ENCODE data around the gene NDUFAF4.

Gene NDUFAF4

DNA sequence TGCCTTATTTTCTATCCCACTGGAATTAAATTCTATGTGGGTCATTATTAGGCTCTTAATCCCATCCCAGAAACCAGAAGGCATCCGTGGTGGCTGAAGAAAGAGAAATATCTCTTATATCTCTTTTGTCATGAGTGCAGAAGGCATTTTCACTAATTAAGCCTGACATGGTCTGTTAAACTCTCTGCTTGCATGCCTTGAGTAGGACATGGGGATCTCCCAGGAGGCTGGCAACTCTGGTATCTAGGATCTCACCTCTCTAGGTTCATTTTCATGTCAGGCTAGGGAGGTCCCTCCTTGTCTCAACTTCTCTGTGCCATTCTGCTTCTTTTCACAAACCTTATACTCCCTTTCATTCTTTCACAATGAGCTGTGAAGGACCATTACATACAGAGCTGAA lies 35.1 kb downstream of the NDUFAF4 start:
- TF ChIP-seq, protein P1, sequence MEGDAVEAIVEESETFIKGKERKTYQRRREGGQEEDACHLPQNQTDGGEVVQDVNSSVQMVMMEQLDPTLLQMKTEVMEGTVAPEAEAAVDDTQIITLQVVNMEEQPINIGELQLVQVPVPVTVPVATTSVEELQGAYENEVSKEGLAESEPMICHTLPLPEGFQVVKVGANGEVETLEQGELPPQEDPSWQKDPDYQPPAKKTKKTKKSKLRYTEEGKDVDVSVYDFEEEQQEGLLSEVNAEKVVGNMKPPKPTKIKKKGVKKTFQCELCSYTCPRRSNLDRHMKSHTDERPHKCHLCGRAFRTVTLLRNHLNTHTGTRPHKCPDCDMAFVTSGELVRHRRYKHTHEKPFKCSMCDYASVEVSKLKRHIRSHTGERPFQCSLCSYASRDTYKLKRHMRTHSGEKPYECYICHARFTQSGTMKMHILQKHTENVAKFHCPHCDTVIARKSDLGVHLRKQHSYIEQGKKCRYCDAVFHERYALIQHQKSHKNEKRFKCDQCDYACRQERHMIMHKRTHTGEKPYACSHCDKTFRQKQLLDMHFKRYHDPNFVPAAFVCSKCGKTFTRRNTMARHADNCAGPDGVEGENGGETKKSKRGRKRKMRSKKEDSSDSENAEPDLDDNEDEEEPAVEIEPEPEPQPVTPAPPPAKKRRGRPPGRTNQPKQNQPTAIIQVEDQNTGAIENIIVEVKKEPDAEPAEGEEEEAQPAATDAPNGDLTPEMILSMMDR (IDR thresholded peaks at IDR 0.05; ENCODE audit: control insufficient read depth, insufficient read depth, low read depth, low read length, missing control alignments): no peak
- no peak overlapping the region for H3K4me3 ChIP-seq (ENCODE audit: control insufficient read depth, low read depth, low read length)
- DNase-seq (ENCODE audit: low read depth): no peak

DNA sequence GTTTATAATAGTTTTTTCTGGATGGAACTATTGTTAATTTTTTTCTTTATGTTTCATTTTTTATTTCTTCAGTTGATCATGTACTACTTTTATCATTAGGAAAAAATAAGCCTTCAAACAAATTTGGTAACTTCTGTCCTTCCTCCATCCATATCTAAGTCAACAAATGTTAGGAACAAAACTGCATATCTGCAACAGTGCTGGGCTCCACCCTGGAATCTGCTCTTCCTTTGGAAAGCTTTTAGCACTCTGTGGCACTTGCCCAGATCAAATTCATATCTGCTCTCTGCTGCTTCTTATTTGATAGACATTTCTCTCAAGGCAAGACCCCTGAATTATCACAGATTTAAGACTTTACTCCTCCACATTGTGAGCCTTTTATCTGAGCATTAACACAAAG lies 36.1 kb downstream of the NDUFAF4 start:
- DNase-seq (ENCODE audit: low read depth): no peak
- TF ChIP-seq, protein P1 (IDR thresholded peaks at IDR 0.05; ENCODE audit: control insufficient read depth, insufficient read depth, low read depth, low read length, missing control alignments): no peak
- no peak overlapping the region for H3K4me3 ChIP-seq (ENCODE audit: control insufficient read depth, low read depth, low read length)

DNA sequence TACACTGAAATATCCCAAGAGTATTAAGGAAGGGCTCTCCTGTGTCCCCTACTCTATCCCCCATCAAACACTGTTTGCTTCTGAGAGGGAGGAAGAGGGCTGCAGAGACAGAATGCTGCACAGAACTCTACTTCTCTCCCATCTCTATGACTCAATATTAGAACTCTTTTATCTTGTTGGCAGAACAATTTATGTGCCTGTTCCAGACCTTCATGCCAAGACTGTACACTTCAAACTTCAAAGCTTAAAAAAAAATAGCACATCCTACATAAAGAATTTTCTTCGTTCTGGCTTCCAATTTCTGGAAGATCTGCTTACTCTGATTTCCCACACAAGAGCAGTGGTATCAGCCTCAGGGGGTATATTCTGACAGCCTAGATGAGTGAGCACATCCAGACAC lies 40.8 kb downstream of the NDUFAF4 start:
- no peak overlapping the region for H3K4me3 ChIP-seq (ENCODE audit: control insufficient read depth, low read depth, low read length)
- DNase-seq (ENCODE audit: low read depth): no peak
- TF ChIP-seq, protein P1 (IDR thresholded peaks at IDR 0.05; ENCODE audit: control insufficient read depth, insufficient read depth, low read depth, low read length, missing control alignments): no peak

DNA sequence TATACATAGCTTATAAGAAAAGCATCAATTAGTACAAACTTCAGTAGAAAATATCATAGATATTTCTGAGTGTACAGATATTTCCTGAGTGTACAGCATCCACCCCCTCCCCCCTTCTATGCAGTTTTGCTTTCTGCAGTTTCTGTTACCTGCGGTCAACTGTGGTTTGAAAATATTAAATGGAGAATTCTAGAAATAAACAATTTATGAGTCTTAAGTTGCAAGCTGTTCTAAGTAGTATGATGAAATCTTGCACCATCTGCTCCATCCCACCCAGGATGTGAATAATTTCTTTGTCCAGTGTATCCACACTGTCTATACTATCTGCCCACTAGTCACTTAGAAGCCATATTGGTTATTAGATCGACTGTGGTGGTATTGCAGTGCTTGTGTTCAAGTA lies 44.6 kb downstream of the NDUFAF4 start:
- TF ChIP-seq, protein P1 (IDR thresholded peaks at IDR 0.05; ENCODE audit: control insufficient read depth, insufficient read depth, low read depth, low read length, missing control alignments): no peak
- H3K4me3 ChIP-seq (ENCODE audit: control insufficient read depth, low read depth, low read length): no peak overlapping the region
- DNase-seq (ENCODE audit: low read depth): no peak

DNA sequence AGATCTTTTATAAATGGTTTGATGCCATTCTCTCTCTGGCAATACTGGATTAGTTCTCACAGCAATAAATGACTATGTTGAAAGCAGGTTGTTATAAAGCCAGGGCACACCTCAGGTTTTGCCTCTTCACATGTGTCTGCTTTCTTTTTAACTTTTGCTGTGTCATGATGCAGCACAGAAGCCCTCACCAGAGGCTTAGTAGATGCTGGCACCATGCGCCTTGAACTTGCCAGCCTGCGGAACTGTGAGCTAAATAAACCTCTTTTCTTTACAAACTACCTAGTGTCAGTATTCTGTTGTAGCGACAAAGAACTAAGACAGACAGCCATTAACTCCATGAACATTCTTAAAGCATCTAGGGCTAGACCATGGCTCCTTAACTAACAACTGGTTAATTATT lies 45.1 kb downstream of the NDUFAF4 start:
- TF ChIP-seq, protein P1 (IDR thresholded peaks at IDR 0.05; ENCODE audit: control insufficient read depth, insufficient read depth, low read depth, low read length, missing control alignments): no peak
- no peak overlapping the region for H3K4me3 ChIP-seq (ENCODE audit: control insufficient read depth, low read depth, low read length)
- no peak for DNase-seq (ENCODE audit: low read depth)

DNA sequence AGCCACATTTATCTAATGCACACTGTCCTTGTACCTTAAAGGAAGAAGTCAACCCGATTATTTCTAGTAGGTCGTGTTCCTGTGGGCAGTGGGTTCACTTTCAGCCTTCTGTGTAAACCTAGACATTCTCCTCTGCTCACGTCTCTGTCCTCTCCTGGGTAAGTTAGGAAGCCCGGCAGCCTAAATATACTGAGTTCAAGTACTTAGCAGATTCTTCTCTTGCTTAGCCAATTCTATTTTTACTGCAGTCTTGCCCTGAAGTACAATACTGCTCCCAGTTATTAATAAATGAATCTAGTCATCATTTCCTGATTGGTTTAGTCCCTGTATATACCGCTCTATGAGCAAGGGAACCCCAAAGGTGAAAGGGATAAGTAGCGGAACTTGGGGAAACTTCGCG lies 45.8 kb downstream of the NDUFAF4 start:
- no peak for DNase-seq (ENCODE audit: low read depth)
- TF ChIP-seq, protein P1 (IDR thresholded peaks at IDR 0.05; ENCODE audit: control insufficient read depth, insufficient read depth, low read depth, low read length, missing control alignments): no peak
- H3K4me3 ChIP-seq (ENCODE audit: control insufficient read depth, low read depth, low read length): no peak overlapping the region

DNA sequence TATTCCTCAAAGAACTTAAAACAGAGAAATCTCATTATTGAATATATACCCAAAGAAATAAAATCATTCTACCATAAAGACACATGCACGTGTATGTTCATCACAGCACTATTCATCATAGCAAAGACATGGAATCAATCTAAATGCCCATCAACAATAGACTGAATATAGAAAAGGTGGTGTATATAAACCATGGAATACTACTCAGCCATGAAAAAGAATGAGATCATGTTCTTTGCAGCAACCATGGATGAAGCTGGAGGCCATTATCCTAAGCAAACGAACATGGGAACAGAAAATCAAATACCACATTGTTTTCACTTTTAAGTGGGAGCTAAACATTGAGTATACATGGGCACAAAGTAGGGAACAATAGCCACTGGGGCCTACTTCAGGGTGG lies 48.1 kb downstream of the NDUFAF4 start:
- DNase-seq (ENCODE audit: low read depth): no peak
- H3K4me3 ChIP-seq (ENCODE audit: control insufficient read depth, low read depth, low read length): no peak overlapping the region
- TF ChIP-seq, protein P1 (IDR thresholded peaks at IDR 0.05; ENCODE audit: control insufficient read depth, insufficient read depth, low read depth, low read length, missing control alignments): no peak
